ENCODE data around the gene ANKRD10. TPM values are rescaled to one million over a fixed set of nuclear protein-coding genes. Genes with fewer than 3 reads are reported as not detected.

The ANKRD10 gene
- total RNA-seq, 1 donor from 2014 or later: 157 TPM

GRCh38 chr13:110880627-110881026 lies 34.2 kb downstream of the ANKRD10 start:
- no peaks in the 10 kb centered on the region for H3K36me3 ChIP-seq (ENCODE audit: insufficient read depth, low read length)
- no peak overlapping the region for H3K27ac ChIP-seq (ENCODE audit: low read depth, low read length)
- no peak overlapping the region for H3K9ac ChIP-seq (ENCODE audit: low read length)
- no peaks in the 10 kb centered on the region for H3K27me3 ChIP-seq (ENCODE audit: insufficient read depth, low read length)
- H3K36me3 Mint-ChIP-seq (ENCODE audit: low read depth, unreplicated experiment): peaks cover 2% of the 10 kb centered on the region
- no peaks in the 10 kb centered on the region for H3K9me3 ChIP-seq (ENCODE audit: insufficient read depth, low read depth, low read length)
- H3K4me1 ChIP-seq (ENCODE audit: insufficient read depth, low read length): no peaks in the 10 kb centered on the region
- no peak overlapping the region for H2AFZ ChIP-seq (ENCODE audit: low read depth, low read length)
- no peaks in the 10 kb centered on the region for H3K79me2 ChIP-seq (ENCODE audit: insufficient read depth, low read length)
- H3K27ac Mint-ChIP-seq (ENCODE audit: unreplicated experiment): no peak overlapping the region
- no peak overlapping the region for H3K4me2 ChIP-seq (ENCODE audit: low read length)
- H4K20me1 ChIP-seq (ENCODE audit: insufficient read depth, low read length): no peaks in the 10 kb centered on the region
- peaks cover 31% of the 10 kb centered on the region for H3K4me1 Mint-ChIP-seq (ENCODE audit: low read depth, unreplicated experiment)
- DNase-seq (ENCODE audit: low read depth): no peak
- no peaks in the 10 kb centered on the region for H3K27me3 Mint-ChIP-seq (ENCODE audit: low read depth, unreplicated experiment)
- H3K4me3 Mint-ChIP-seq (ENCODE audit: unreplicated experiment): no peak overlapping the region
- H3K9me3 Mint-ChIP-seq (ENCODE audit: unreplicated experiment): no peaks in the 10 kb centered on the region
- TF ChIP-seq CTCF (IDR thresholded peaks at IDR 0.05; ENCODE audit: insufficient read depth, low read depth, low read length) (no peak), EZH2 (IDR thresholded peaks at IDR 0.05; ENCODE audit: insufficient read depth, low read length) (no peak)
- no peak overlapping the region for H3K4me3 ChIP-seq (ENCODE audit: insufficient read depth, low read depth, low read length)
- FAIRE-seq: no peak

- H3K27me3 ChIP-seq (ENCODE audit: insufficient read depth, low read length): no peaks in the 10 kb centered on the region
- no peak overlapping the region for H3K27ac ChIP-seq (ENCODE audit: low read depth, low read length)
- H3K4me2 ChIP-seq (ENCODE audit: low read length): no peak overlapping the region
- no peaks in the 10 kb centered on the region for H4K20me1 ChIP-seq (ENCODE audit: insufficient read depth, low read length)
- no peak overlapping the region for H2AFZ ChIP-seq (ENCODE audit: low read depth, low read length)
- no peaks in the 10 kb centered on the region for H3K79me2 ChIP-seq (ENCODE audit: insufficient read depth, low read length)
- Mint-ChIP-seq H3K4me1 (ENCODE audit: low read depth, unreplicated experiment) (peaks cover 22% of the 10 kb centered on the region), H3K36me3 (ENCODE audit: low read depth, unreplicated experiment) (peaks cover 2% of the 10 kb centered on the region), H3K4me3 (ENCODE audit: unreplicated experiment) (no peak overlapping the region), H3K27me3 (ENCODE audit: low read depth, unreplicated experiment) (no peaks in the 10 kb centered on the region), H3K9me3 (ENCODE audit: unreplicated experiment) (no peaks in the 10 kb centered on the region), H3K27ac (ENCODE audit: unreplicated experiment) (no peak overlapping the region)
- H3K4me1 ChIP-seq (ENCODE audit: insufficient read depth, low read length): peaks cover 5% of the 10 kb centered on the region
- no peaks in the 10 kb centered on the region for H3K9me3 ChIP-seq (ENCODE audit: insufficient read depth, low read depth, low read length)
- no peaks in the 10 kb centered on the region for H3K36me3 ChIP-seq (ENCODE audit: insufficient read depth, low read length)
- FAIRE-seq: no peak
- no peak overlapping the region for H3K9ac ChIP-seq (ENCODE audit: low read length)
- DNase-seq (ENCODE audit: low read depth): no peak
- no peak for TF ChIP-seq CTCF (IDR thresholded peaks at IDR 0.05; ENCODE audit: insufficient read depth, low read depth, low read length)
- no peak for TF ChIP-seq EZH2 (IDR thresholded peaks at IDR 0.05; ENCODE audit: insufficient read depth, low read length)
- no peak overlapping the region for H3K4me3 ChIP-seq (ENCODE audit: insufficient read depth, low read depth, low read length)
Observed at GRCh38 chr13:110879482-110879881, 35.4 kb downstream of the ANKRD10 start.

- H3K4me3 ChIP-seq (ENCODE audit: insufficient read depth, low read depth, low read length): no peak overlapping the region
- no peak for TF ChIP-seq CTCF (IDR thresholded peaks at IDR 0.05; ENCODE audit: insufficient read depth, low read depth, low read length)
- TF ChIP-seq EZH2 (IDR thresholded peaks at IDR 0.05; ENCODE audit: insufficient read depth, low read length): no peak
- no peak overlapping the region for H3K27ac ChIP-seq (ENCODE audit: low read depth, low read length)
- H3K4me2 ChIP-seq (ENCODE audit: low read length): no peak overlapping the region
- no peak for DNase-seq (ENCODE audit: low read depth)
- FAIRE-seq: no peak
- H3K27me3 Mint-ChIP-seq (ENCODE audit: low read depth, unreplicated experiment): no peaks in the 10 kb centered on the region
- H3K79me2 ChIP-seq (ENCODE audit: insufficient read depth, low read length): no peaks in the 10 kb centered on the region
- no peaks in the 10 kb centered on the region for H3K27me3 ChIP-seq (ENCODE audit: insufficient read depth, low read length)
- H3K4me1 ChIP-seq (ENCODE audit: insufficient read depth, low read length): peaks cover 5% of the 10 kb centered on the region
- no peak overlapping the region for H3K4me3 Mint-ChIP-seq (ENCODE audit: unreplicated experiment)
- peaks cover 10% of the 10 kb centered on the region for H3K4me1 Mint-ChIP-seq (ENCODE audit: low read depth, unreplicated experiment)
- H3K9ac ChIP-seq (ENCODE audit: low read length): no peak overlapping the region
- no peak overlapping the region for H2AFZ ChIP-seq (ENCODE audit: low read depth, low read length)
- no peaks in the 10 kb centered on the region for H3K9me3 Mint-ChIP-seq (ENCODE audit: unreplicated experiment)
- H3K36me3 ChIP-seq (ENCODE audit: insufficient read depth, low read length): no peaks in the 10 kb centered on the region
- peak overlapping the region; percentile 12 for H3K27ac Mint-ChIP-seq (ENCODE audit: unreplicated experiment)
- peaks cover 2% of the 10 kb centered on the region for H3K36me3 Mint-ChIP-seq (ENCODE audit: low read depth, unreplicated experiment)
- H3K9me3 ChIP-seq (ENCODE audit: insufficient read depth, low read depth, low read length): no peaks in the 10 kb centered on the region
- no peaks in the 10 kb centered on the region for H4K20me1 ChIP-seq (ENCODE audit: insufficient read depth, low read length)
Observed at GRCh38 chr13:110877737-110878258, 37.1 kb downstream of the ANKRD10 start.
